Measurements from ENCODE around the gene PCDH9. TPM values are rescaled to one million over a fixed set of nuclear protein-coding genes. Genes with fewer than 3 reads are reported as not detected.

The PCDH9 gene
- total and polyA plus RNA-seq, 5 experiments from 2014 or later: 0.04 to 1.7 (median 0.35) TPM

- Mint-ChIP-seq H3K4me3 (no peak overlapping the region), H3K4me1 (peaks cover 0 to 5% (median 0%) of the 10 kb centered on the region in 4 donors), H3K27me3 (no peaks in the 10 kb centered on the region), H3K36me3 (no peaks in the 10 kb centered on the region), H3K9me3 (peaks cover 0 to 4% (median 0%) of the 10 kb centered on the region in 9 donors), H3K27ac (no peak overlapping the region)
- no peak for DNase-seq
- POLR2A ChIA-PET: no interaction called here
- no peak for ATAC-seq
Observed at GRCh38 chr13:67077132-67077531, 153.0 kb downstream of the PCDH9 start.

- H3K27ac Mint-ChIP-seq: no peak overlapping the region
- no peak for DNase-seq
- peaks cover 0 to 4% (median 0%) of the 10 kb centered on the region in 9 donors for H3K9me3 Mint-ChIP-seq
Observed at GRCh38 chr13:67076378-67076777, 153.8 kb downstream of the PCDH9 start.

GRCh38 chr13:67075239-67075638 is 154.9 kb downstream of the PCDH9 start:
- no peaks in the 10 kb centered on the region for H3K36me3 Mint-ChIP-seq
- no peak for ATAC-seq
- POLR2A ChIA-PET: no interaction called here

More at GRCh38 chr13:67076378-67076777, 153.8 kb downstream of the PCDH9 start:
- Mint-ChIP-seq H3K27me3 (no peaks in the 10 kb centered on the region), H3K4me3 (no peak overlapping the region), H3K36me3 (no peaks in the 10 kb centered on the region), H3K4me1 (peaks cover 0 to 8% (median 0%) of the 10 kb centered on the region in 4 donors)
- POLR2A ChIA-PET: no interaction called here
- ATAC-seq: no peak

GRCh38 chr13:67071918-67072598 is 158.1 kb downstream of the PCDH9 start:
- POLR2A ChIA-PET: no interaction called here
- no peak overlapping the region for H3K4me3 Mint-ChIP-seq

More at GRCh38 chr13:67075239-67075638, 154.9 kb downstream of the PCDH9 start:
- DNase-seq: no peak
- Mint-ChIP-seq H3K9me3 (peaks cover 0 to 4% (median 0%) of the 10 kb centered on the region in 9 donors), H3K4me3 (no peak overlapping the region), H3K27ac (no peak overlapping the region), H3K4me1 (peaks cover 0 to 8% (median 0%) of the 10 kb centered on the region in 4 donors), H3K27me3 (no peaks in the 10 kb centered on the region)

GRCh38 chr13:67070306-67070705 is 159.8 kb downstream of the PCDH9 start:
- Mint-ChIP-seq H3K9me3 (peaks cover 0 to 3% (median 0%) of the 10 kb centered on the region in 9 donors), H3K27me3 (no peaks in the 10 kb centered on the region), H3K27ac (no peak overlapping the region), H3K36me3 (no peaks in the 10 kb centered on the region), H3K4me1 (peaks cover 0 to 4% (median 0%) of the 10 kb centered on the region in 4 donors), H3K4me3 (no peak overlapping the region)
- POLR2A ChIA-PET: no interaction called here
- DNase-seq (no peak), ATAC-seq (no peak)

More at GRCh38 chr13:67071918-67072598, 158.1 kb downstream of the PCDH9 start:
- Mint-ChIP-seq H3K9me3 (peaks cover 0 to 3% (median 0%) of the 10 kb centered on the region in 9 donors), H3K36me3 (no peaks in the 10 kb centered on the region), H3K4me1 (peaks cover 0 to 6% (median 0%) of the 10 kb centered on the region in 4 donors), H3K27ac (no peak overlapping the region), H3K27me3 (no peaks in the 10 kb centered on the region)
- DNase-seq: no peak
- no peak for ATAC-seq

GRCh38 chr13:67069117-67069767 is 160.9 kb downstream of the PCDH9 start:
- Mint-ChIP-seq H3K4me3 (no peak overlapping the region), H3K9me3 (peaks cover 0 to 3% (median 0%) of the 10 kb centered on the region in 9 donors), H3K36me3 (no peaks in the 10 kb centered on the region), H3K27ac (no peak overlapping the region), H3K4me1 (peaks cover 0 to 3% (median 0%) of the 10 kb centered on the region in 4 donors), H3K27me3 (no peaks in the 10 kb centered on the region)
- no peak for DNase-seq
- ATAC-seq: no peak
- POLR2A ChIA-PET: no interaction called here

- peaks cover 0 to 2% (median 0%) of the 10 kb centered on the region in 9 donors for H3K9me3 Mint-ChIP-seq
- no peak for ATAC-seq
- no peaks in the 10 kb centered on the region for H3K36me3 Mint-ChIP-seq
- no peak for DNase-seq
- no peaks in the 10 kb centered on the region for H3K27me3 Mint-ChIP-seq
- POLR2A ChIA-PET: no interaction called here
- H3K27ac Mint-ChIP-seq: no peak overlapping the region
- peaks cover 0 to 4% (median 0%) of the 10 kb centered on the region in 4 donors for H3K4me1 Mint-ChIP-seq
- no peak overlapping the region for H3K4me3 Mint-ChIP-seq
Observed at GRCh38 chr13:67064920-67065319, 165.2 kb downstream of the PCDH9 start.

- Mint-ChIP-seq H3K27ac (no peak overlapping the region), H3K4me1 (peaks cover 0 to 4% (median 0%) of the 10 kb centered on the region in 4 donors), H3K4me3 (no peak overlapping the region), H3K36me3 (no peaks in the 10 kb centered on the region), H3K9me3 (peaks cover 0 to 2% (median 0%) of the 10 kb centered on the region in 9 donors), H3K27me3 (no peaks in the 10 kb centered on the region)
- POLR2A ChIA-PET: no interaction called here
- DNase-seq: no peak
- no peak for ATAC-seq
Observed at GRCh38 chr13:67063036-67063435, 167.1 kb downstream of the PCDH9 start.

- peaks cover 0 to 2% (median 0%) of the 10 kb centered on the region in 9 donors for H3K9me3 Mint-ChIP-seq
- H3K4me3 Mint-ChIP-seq: no peak overlapping the region
- H3K27ac Mint-ChIP-seq: no peak overlapping the region
- DNase-seq (no peak), ATAC-seq (no peak)
- H3K27me3 Mint-ChIP-seq: no peaks in the 10 kb centered on the region
- H3K36me3 Mint-ChIP-seq: no peaks in the 10 kb centered on the region
- POLR2A ChIA-PET: no interaction called here
- peaks cover 0 to 4% (median 0%) of the 10 kb centered on the region in 4 donors for H3K4me1 Mint-ChIP-seq
Observed at GRCh38 chr13:67062160-67062559, 168.0 kb downstream of the PCDH9 start.

- DNase-seq (no peak), ATAC-seq (no peak)
- H3K27ac Mint-ChIP-seq: no peak overlapping the region
- no peak overlapping the region for H3K4me3 Mint-ChIP-seq
- H3K9me3 Mint-ChIP-seq: peaks cover 0 to 2% (median 0%) of the 10 kb centered on the region in 9 donors
- no peaks in the 10 kb centered on the region for H3K36me3 Mint-ChIP-seq
- POLR2A ChIA-PET: no interaction called here
- H3K4me1 Mint-ChIP-seq: peaks cover 0 to 4% (median 0%) of the 10 kb centered on the region in 4 donors
- no peaks in the 10 kb centered on the region for H3K27me3 Mint-ChIP-seq
Observed at GRCh38 chr13:67061750-67062149, 168.4 kb downstream of the PCDH9 start.

GRCh38 chr13:67052550-67053490 is 177.3 kb downstream of the PCDH9 start:
- POLR2A ChIA-PET: no interaction called here
- DNase-seq: no peak
- Mint-ChIP-seq H3K9me3 (no peaks in the 10 kb centered on the region), H3K36me3 (no peaks in the 10 kb centered on the region), H3K27ac (peak overlapping the region in 1 of 10 donors; percentile 60), H3K4me3 (no peak overlapping the region), H3K4me1 (peaks cover 0 to 7% (median 0%) of the 10 kb centered on the region in 4 donors), H3K27me3 (no peaks in the 10 kb centered on the region)
- no peak for ATAC-seq

- no peaks in the 10 kb centered on the region for H3K9me3 Mint-ChIP-seq
- no peak for ATAC-seq
- H3K27me3 Mint-ChIP-seq: no peaks in the 10 kb centered on the region
- no peak overlapping the region for H3K27ac Mint-ChIP-seq
- H3K4me1 Mint-ChIP-seq: peaks cover 0 to 7% (median 0%) of the 10 kb centered on the region in 4 donors
- POLR2A ChIA-PET: no interaction called here
- H3K4me3 Mint-ChIP-seq: no peak overlapping the region
- no peaks in the 10 kb centered on the region for H3K36me3 Mint-ChIP-seq
- no peak for DNase-seq
Observed at GRCh38 chr13:67049744-67050143, 180.4 kb downstream of the PCDH9 start.

- Mint-ChIP-seq H3K27me3 (no peaks in the 10 kb centered on the region), H3K36me3 (no peaks in the 10 kb centered on the region), H3K4me1 (peaks cover 0 to 7% (median 0%) of the 10 kb centered on the region in 4 donors), H3K9me3 (no peaks in the 10 kb centered on the region), H3K27ac (no peak overlapping the region), H3K4me3 (no peak overlapping the region)
- DNase-seq (no peak), ATAC-seq (no peak)
- POLR2A ChIA-PET: no interaction called here
Observed at GRCh38 chr13:67048821-67049150, 181.3 kb downstream of the PCDH9 start.

All from naive thymus-derived CD8-positive, alpha-beta T cell (primary cell).